OCI-LY1 (cell line): ENCODE results near the gene ESRRA.

Experiments
- H2AFZ ChIP-seq: fragments of 200-600 bp; sonication (generic), shearing (Covaris generic); 2 replicates; pipeline ENCODE4 v1.6.0; 2014; ENCODE audit warnings: antibody characterized with exemption, mild to moderate bottlenecking, low read length
- H3F3A ChIP-seq: fragments of 200-600 bp; sonication (generic), shearing (Covaris generic); 2 replicates; pipeline ENCODE4 v1.6.0; 2014; ENCODE audit warnings: mild to moderate bottlenecking, antibody characterized with exemption, low read length, moderate library complexity; ENCODE audit not compliant: insufficient read depth
- H3K27ac ChIP-seq: fragments of 200-600 bp; sonication (generic); 2 replicates; pipeline ENCODE4 v1.5.1; 2014; ENCODE audit warnings: low read length, mixed run types, mild to moderate bottlenecking, low read depth; ENCODE audit not compliant: poor library complexity, severe bottlenecking
- H3K27me3 ChIP-seq: fragments of 200-600 bp; sonication (generic); 2 replicates; pipeline ENCODE4 v1.6.0; 2014; ENCODE audit warnings: antibody characterized with exemption, mild to moderate bottlenecking, low read length, moderate library complexity; ENCODE audit not compliant: insufficient read depth
- H3K36me3 ChIP-seq: fragments of 200-600 bp; sonication (generic); 2 replicates; pipeline ENCODE4 v1.6.1; 2014; ENCODE audit warnings: mild to moderate bottlenecking, antibody characterized with exemption, low read length, moderate library complexity, mixed read lengths; ENCODE audit not compliant: insufficient read depth
- H3K4me1 ChIP-seq: fragments of 200-600 bp; sonication (generic); 2 replicates; pipeline ENCODE4 v1.5.1; 2014; ENCODE audit warnings: mild to moderate bottlenecking, low read length, moderate library complexity; ENCODE audit not compliant: insufficient read depth, severe bottlenecking
- H3K4me2 ChIP-seq: fragments of 200-600 bp; sonication (generic), shearing (Covaris generic); 2 replicates; pipeline ENCODE4 v1.6.1; 2014; ENCODE audit warnings: low read length
- H3K4me3 ChIP-seq: fragments of 200-600 bp; sonication (generic); 2 replicates; pipeline ENCODE4 v1.5.1; 2014; ENCODE audit warnings: low read length, low read depth, mild to moderate bottlenecking, mixed read lengths; ENCODE audit not compliant: poor library complexity, severe bottlenecking
- H3K79me2 ChIP-seq: fragments of 200-600 bp; shearing (Covaris generic); 2 replicates; pipeline ENCODE4 v1.6.1; 2016; ENCODE audit warnings: mixed run types, low read length, mixed read lengths; ENCODE audit not compliant: insufficient read depth
- H3K9ac ChIP-seq: fragments of 200-600 bp; sonication (generic), shearing (Covaris generic); 2 replicates; pipeline ENCODE4 v1.6.1; 2014; ENCODE audit warnings: mild to moderate bottlenecking, low read length, mixed read lengths
- H3K9me2 ChIP-seq: fragments of 200-600 bp; sonication (generic), shearing (Covaris generic); 2 replicates; pipeline ENCODE4 v1.6.1; 2014; ENCODE audit warnings: low read depth, mild to moderate bottlenecking, low read length, mixed read lengths
- H3K9me3 ChIP-seq: fragments of 200-600 bp; shearing (Covaris generic); 2 replicates; pipeline ENCODE4 v1.6.1; 2014; ENCODE audit warnings: low read length, mixed read lengths
- H4K20me1 ChIP-seq: fragments of 200-600 bp; sonication (generic), shearing (Covaris generic); 2 replicates; pipeline ENCODE4 v1.6.0; 2016; ENCODE audit warnings: mild to moderate bottlenecking, low read length; ENCODE audit not compliant: insufficient read depth
- EZH2 ChIP-seq: fragments of 200-600 bp; sonication (generic), shearing (Covaris generic); IDR thresholded peaks from 2 replicates; pipeline ENCODE4 v1.8.0; 2017; ENCODE audit warnings: borderline replicate concordance, mixed run types, mild to moderate bottlenecking, antibody characterized with exemption, low read length, moderate library complexity, mixed read lengths
- TF ChIP-seq, protein P1 (sequence below): fragments of 200-600 bp; sonication (generic), shearing (Covaris generic); IDR thresholded peaks from 2 replicates; pipeline ENCODE4 v1.5.1; 2017; ENCODE audit warnings: mild to moderate bottlenecking, antibody characterized with exemption, low read length, moderate library complexity, mixed read lengths

Gene ESRRA

GRCh38 chr11:64290352-64291261 lies 14.7 kb upstream of the ESRRA start:
- H3K4me2 ChIP-seq = no peak overlapping the region
- H3K4me3 ChIP-seq = no peak overlapping the region
- peaks cover 8% of the 10 kb centered on the region; the same call in 1 of the 2 replicates for H3K27me3 ChIP-seq
- H3K9ac ChIP-seq = no peak overlapping the region
- H2AFZ ChIP-seq = no peak overlapping the region
- no peaks in the 10 kb centered on the region for H3K9me2 ChIP-seq
- H3K27ac ChIP-seq = no peak overlapping the region
- peaks cover 6% of the 10 kb centered on the region for H3K4me1 ChIP-seq
- no peak for TF ChIP-seq EZH2
- TF ChIP-seq, protein P1, sequence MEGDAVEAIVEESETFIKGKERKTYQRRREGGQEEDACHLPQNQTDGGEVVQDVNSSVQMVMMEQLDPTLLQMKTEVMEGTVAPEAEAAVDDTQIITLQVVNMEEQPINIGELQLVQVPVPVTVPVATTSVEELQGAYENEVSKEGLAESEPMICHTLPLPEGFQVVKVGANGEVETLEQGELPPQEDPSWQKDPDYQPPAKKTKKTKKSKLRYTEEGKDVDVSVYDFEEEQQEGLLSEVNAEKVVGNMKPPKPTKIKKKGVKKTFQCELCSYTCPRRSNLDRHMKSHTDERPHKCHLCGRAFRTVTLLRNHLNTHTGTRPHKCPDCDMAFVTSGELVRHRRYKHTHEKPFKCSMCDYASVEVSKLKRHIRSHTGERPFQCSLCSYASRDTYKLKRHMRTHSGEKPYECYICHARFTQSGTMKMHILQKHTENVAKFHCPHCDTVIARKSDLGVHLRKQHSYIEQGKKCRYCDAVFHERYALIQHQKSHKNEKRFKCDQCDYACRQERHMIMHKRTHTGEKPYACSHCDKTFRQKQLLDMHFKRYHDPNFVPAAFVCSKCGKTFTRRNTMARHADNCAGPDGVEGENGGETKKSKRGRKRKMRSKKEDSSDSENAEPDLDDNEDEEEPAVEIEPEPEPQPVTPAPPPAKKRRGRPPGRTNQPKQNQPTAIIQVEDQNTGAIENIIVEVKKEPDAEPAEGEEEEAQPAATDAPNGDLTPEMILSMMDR = no peak
- no peaks in the 10 kb centered on the region for H3K36me3 ChIP-seq
- no peaks in the 10 kb centered on the region for H3K9me3 ChIP-seq
- H4K20me1 ChIP-seq = no peaks in the 10 kb centered on the region
- no peaks in the 10 kb centered on the region for H3F3A ChIP-seq
- H3K79me2 ChIP-seq = no peaks in the 10 kb centered on the region

GRCh38 chr11:64291262-64291751 lies 14.0 kb upstream of the ESRRA start, which contains the start of gene KCNK4:
Gene KCNK4 (plus strand): TSS chr11:64291302. CDS start chr11:64293019, 1,717 bp downstream.
- Histone ChIP-seq H3K4me3 (no peak within 1 kb of the TSS), H3K27ac (no peak within 1 kb of the TSS), H2AFZ (no peak within 1 kb of the TSS), H3F3A (no peaks in the 10 kb centered on the region), H3K79me2 (no peaks in the 10 kb centered on the region), H3K36me3 (no peaks in the 10 kb centered on the region), H3K4me2 (no peak within 1 kb of the TSS), H3K9me2 (no peaks in the 10 kb centered on the region), H3K9me3 (no peaks in the 10 kb centered on the region), H3K4me1 (peaks cover 1% of the 10 kb centered on the region), H4K20me1 (no peaks in the 10 kb centered on the region), H3K9ac (no peak within 1 kb of the TSS), H3K27me3 (peaks cover 8% of the 10 kb centered on the region; the same call in 1 of the 2 replicates)
- TF ChIP-seq EZH2 = no peak
- TF ChIP-seq, protein P1 = no peak

- Histone ChIP-seq H4K20me1 (no peaks in the 10 kb centered on the region), H3K79me2 (no peaks in the 10 kb centered on the region), H3K27ac (no peak overlapping the region), H3F3A (no peaks in the 10 kb centered on the region), H3K36me3 (no peaks in the 10 kb centered on the region), H3K9ac (no peak overlapping the region), H3K4me1 (no peaks in the 10 kb centered on the region), H3K4me3 (no peak overlapping the region), H2AFZ (no peak overlapping the region), H3K9me2 (no peaks in the 10 kb centered on the region), H3K27me3 (peaks cover 8% of the 10 kb centered on the region; the same call in 1 of the 2 replicates), H3K9me3 (no peaks in the 10 kb centered on the region), H3K4me2 (no peak overlapping the region)
- TF ChIP-seq EZH2 = no peak
- TF ChIP-seq, protein P1 = no peak
These were observed 13.4 kb upstream of the ESRRA start for GRCh38 chr11:64291752-64292459.
